HepG2 (cell line): Measurements from ENCODE around the gene HDLBP. TPM values are rescaled to one million over a fixed set of nuclear protein-coding genes. Genes with fewer than 3 reads are reported as not detected.

Source experiments
- AHR ChIP-seq: IDR thresholded peaks from 2 replicates; pipeline ENCODE4 v1.6.1; 2018; ENCODE audit warnings: missing genetic modification reagents, missing compliant biosample characterization
- ARHGAP35 ChIP-seq: sonication (generic); formaldehyde crosslinking; IDR thresholded peaks from 2 replicates; pipeline ENCODE4 v1.9.0; 2022; ENCODE audit warnings: mild to moderate bottlenecking, inconsistent platforms, moderate library complexity, missing genetic modification reagents, borderline replicate concordance
- ATAD3A ChIP-seq: sonication (generic); formaldehyde crosslinking; IDR thresholded peaks from 2 replicates; pipeline ENCODE4 v1.4.0; 2020; ENCODE audit warnings: missing genetic modification reagents
- CBX1 ChIP-seq: IDR thresholded peaks from one replicate; pipeline ENCODE4 v1.6.1; 2016; ENCODE audit warnings: antibody characterized with exemption, low read depth
- CBX2 ChIP-seq, 2 experiments: fragments of 200-600 bp in 1 of 2; sonication (generic); formaldehyde crosslinking in 1 of 2; IDR thresholded peaks; 2 replicates each; pipeline versions ENCODE4 v1.7.0 to v1.8.1; 2018 to 2022; ENCODE audit warnings: low read depth in 2 of 2, low read length in 1 of 2, mild to moderate bottlenecking in 1 of 2, missing genetic modification reagents in 1 of 2
- KLF12 ChIP-seq: sonication (generic); formaldehyde crosslinking; IDR thresholded peaks from 2 replicates; pipeline ENCODE4 v1.4.0; 2020; ENCODE audit warnings: missing genetic modification reagents, borderline replicate concordance
- KLF13 ChIP-seq: sonication (generic); formaldehyde crosslinking; IDR thresholded peaks from 2 replicates; pipeline ENCODE4 v1.4.0; 2020; ENCODE audit warnings: mild to moderate bottlenecking, missing genetic modification reagents
- KLF6 ChIP-seq: IDR thresholded peaks from 2 replicates; pipeline ENCODE4 v1.8.0; 2016; ENCODE audit warnings: missing biosample characterization, missing genetic modification reagents
- NFYC ChIP-seq: IDR thresholded peaks from 2 replicates; pipeline ENCODE4 v1.6.1; 2016; ENCODE audit warnings: missing genetic modification reagents, missing compliant biosample characterization
- PHF5A ChIP-seq: IDR thresholded peaks from one replicate; pipeline ENCODE4 v1.6.1; 2018; ENCODE audit warnings: low read depth, missing genetic modification reagents; ENCODE audit not compliant: unreplicated experiment
- POLR2AphosphoS5 ChIP-seq: IDR thresholded peaks from 2 replicates; pipeline ENCODE4 v1.6.1; 2012; ENCODE audit warnings: low read depth, low read length
- SATB2 ChIP-seq: sonication (generic); formaldehyde crosslinking; IDR thresholded peaks from 2 replicates; pipeline ENCODE4 v1.5.0; 2020; ENCODE audit warnings: missing genetic modification reagents
- TP53 ChIP-seq: sonication (generic); formaldehyde crosslinking; conservative IDR thresholded peaks from 2 replicates; pipeline ENCODE4 v1.4.0; 2020; ENCODE audit warnings: missing genetic modification reagents
- TSC22D2 ChIP-seq: sonication (generic); formaldehyde crosslinking; IDR thresholded peaks from 2 replicates; pipeline ENCODE4 v1.5.1; 2020; ENCODE audit warnings: missing genetic modification reagents, mild to moderate bottlenecking, borderline replicate concordance
- ZNF225 ChIP-seq: sonication (generic); formaldehyde crosslinking; IDR thresholded peaks from 2 replicates; pipeline ENCODE4 v1.4.0; 2020; ENCODE audit warnings: mild to moderate bottlenecking, missing genetic modification reagents
- ZNF543 ChIP-seq: sonication (generic); formaldehyde crosslinking; IDR thresholded peaks from 2 replicates; pipeline ENCODE4 v1.4.0; 2020; ENCODE audit warnings: mild to moderate bottlenecking, missing genetic modification reagents
- ZNF572 ChIP-seq: sonication (generic); formaldehyde crosslinking; IDR thresholded peaks from 2 replicates; pipeline ENCODE4 v1.5.1; 2020; ENCODE audit warnings: mild to moderate bottlenecking, missing genetic modification reagents
- polyA plus RNA-seq, 8 experiments: library from polyadenylated mRNA; depleted of rRNA in 3 of 8; stranded (reverse) in 7 of 8; unstranded in 1 of 8; fragments of >200 nt; fragmentation: Illumina TruSeq in 4 of 8; extraction: Trizol in 4 of 8; gene quantifications; 2 replicates each; pipeline versions ENCODE4 v1.2.1 to v1.2.3, GENCODE V29; 2011 to 2016; ENCODE audit warnings: low read depth in 4 of 8, missing spikeins in 1 of 8, mixed read lengths in 1 of 8; ENCODE audit not compliant: insufficient read depth in 1 of 8
- total RNA-seq, 5 experiments: library from RNA; depleted of rRNA; stranded (reverse); fragments of >200 nt; fragmentation: Illumina TruSeq; extraction: Trizol; gene quantifications; 2 replicates each; pipeline ENCODE4 v1.2.3, GENCODE V29; 2016; ENCODE audit warnings: low read depth in 1 of 5
- TF ChIP-seq, protein P1 (sequence below): sonication (generic); formaldehyde crosslinking; IDR thresholded peaks from 2 replicates; pipeline ENCODE4 v1.5.0; 2020; ENCODE audit warnings: missing genetic modification reagents
- TF ChIP-seq, protein P2 (sequence below): IDR thresholded peaks from 2 replicates; pipeline ENCODE4 v1.6.1; 2012; ENCODE audit warnings: low read depth, low read length, improper control_type of control experiment
- TF ChIP-seq, protein P3 (sequence below): sonication (generic); formaldehyde crosslinking; IDR thresholded peaks from 2 replicates; pipeline ENCODE4 v1.5.1; 2020; ENCODE audit warnings: missing genetic modification reagents, mild to moderate bottlenecking, borderline replicate concordance
- TF ChIP-seq, protein P4 (sequence below): sonication (generic); formaldehyde crosslinking; IDR thresholded peaks from 2 replicates; pipeline ENCODE4 v1.4.0; 2020; ENCODE audit warnings: missing genetic modification reagents

Gene HDLBP
- total and polyA plus RNA-seq, 2 of the 13 experiments (the other 11 are each of a cell fraction or from before 2014, with no cell fraction given) = 464 to 707 TPM

DNA sequence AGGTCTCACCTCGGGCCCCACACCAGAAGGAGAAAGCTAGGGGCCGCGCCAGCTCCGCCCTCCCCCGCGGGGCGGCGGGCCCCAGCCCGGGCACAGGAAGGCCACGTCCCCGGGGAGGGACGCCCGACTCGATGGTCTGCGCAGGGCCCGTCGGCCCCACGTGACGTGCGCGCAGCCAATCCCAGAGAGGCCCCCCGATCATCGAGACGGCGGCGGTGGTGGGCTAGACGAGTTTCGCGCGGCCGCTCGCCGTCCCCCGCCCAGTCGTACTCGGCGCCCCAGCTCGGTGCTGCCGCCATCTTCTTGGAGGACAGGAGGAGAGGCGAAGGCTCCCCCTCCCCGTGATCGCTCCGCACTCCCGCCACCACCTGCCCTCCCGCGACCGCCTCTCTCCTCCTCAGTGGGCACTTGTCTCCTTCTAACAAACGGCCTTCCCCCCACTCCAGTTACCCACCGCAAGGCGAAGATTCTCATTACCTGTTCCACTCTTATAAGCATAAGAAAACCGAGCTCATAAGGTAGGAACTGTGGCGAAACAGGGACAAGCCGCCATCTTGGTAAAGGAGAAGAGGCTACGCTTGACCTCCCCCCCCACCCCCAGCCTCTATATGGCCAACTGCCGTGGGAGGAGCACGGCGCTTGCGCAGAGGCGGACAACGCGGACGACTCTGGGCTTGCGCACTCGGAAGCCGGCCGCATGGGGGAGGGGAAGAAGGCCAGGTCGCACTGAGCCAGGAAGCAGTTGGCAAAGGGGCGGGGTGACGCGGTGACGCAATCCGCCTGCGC is at the start of gene HDLBP (continued):
- TF ChIP-seq NFYC (CRISPR knock-in tag) (peak; percentile 93), ZNF572 (CRISPR knock-in tag) (no peak; the same call in 1 of the 2 replicates), POLR2AphosphoS5 (peak; percentile 89), SATB2 (CRISPR knock-in tag) (no peak), AHR (CRISPR knock-in tag) (peak; percentile 64; the same call in 1 of the 2 replicates), CBX2 (IDR thresholded peaks at IDR 0.05; ENCODE audit: low read depth, low read length) (no peak), CBX2 (CRISPR knock-in tag; IDR thresholded peaks at IDR 0.05; ENCODE audit: low read depth) (no peak; the same call in 1 of the 2 replicates), CBX1 (peak; percentile 49), PHF5A (CRISPR knock-in tag) (peak; percentile 91), TSC22D2 (CRISPR knock-in tag) (no peak), KLF6 (0 out of 2 replicates have a peak, but pooled peaks have one; percentile 40), ZNF225 (CRISPR knock-in tag) (peak; percentile 80), ZNF543 (CRISPR knock-in tag) (peak; percentile 90; the same call in 1 of the 2 replicates), ATAD3A (CRISPR knock-in tag) (no peak), KLF13 (CRISPR knock-in tag) (no peak; the same call in none of the 2 replicates), KLF12 (CRISPR knock-in tag) (peak; percentile 78), TP53 (CRISPR knock-in tag) (no peak), ARHGAP35 (no peak; the same call in 1 of the 2 replicates)
- TF ChIP-seq, protein P1, sequence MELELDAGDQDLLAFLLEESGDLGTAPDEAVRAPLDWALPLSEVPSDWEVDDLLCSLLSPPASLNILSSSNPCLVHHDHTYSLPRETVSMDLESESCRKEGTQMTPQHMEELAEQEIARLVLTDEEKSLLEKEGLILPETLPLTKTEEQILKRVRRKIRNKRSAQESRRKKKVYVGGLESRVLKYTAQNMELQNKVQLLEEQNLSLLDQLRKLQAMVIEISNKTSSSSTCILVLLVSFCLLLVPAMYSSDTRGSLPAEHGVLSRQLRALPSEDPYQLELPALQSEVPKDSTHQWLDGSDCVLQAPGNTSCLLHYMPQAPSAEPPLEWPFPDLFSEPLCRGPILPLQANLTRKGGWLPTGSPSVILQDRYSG (CRISPR knock-in tag) = no peak; the same call in 1 of the 2 replicates
- TF ChIP-seq, protein P2, sequence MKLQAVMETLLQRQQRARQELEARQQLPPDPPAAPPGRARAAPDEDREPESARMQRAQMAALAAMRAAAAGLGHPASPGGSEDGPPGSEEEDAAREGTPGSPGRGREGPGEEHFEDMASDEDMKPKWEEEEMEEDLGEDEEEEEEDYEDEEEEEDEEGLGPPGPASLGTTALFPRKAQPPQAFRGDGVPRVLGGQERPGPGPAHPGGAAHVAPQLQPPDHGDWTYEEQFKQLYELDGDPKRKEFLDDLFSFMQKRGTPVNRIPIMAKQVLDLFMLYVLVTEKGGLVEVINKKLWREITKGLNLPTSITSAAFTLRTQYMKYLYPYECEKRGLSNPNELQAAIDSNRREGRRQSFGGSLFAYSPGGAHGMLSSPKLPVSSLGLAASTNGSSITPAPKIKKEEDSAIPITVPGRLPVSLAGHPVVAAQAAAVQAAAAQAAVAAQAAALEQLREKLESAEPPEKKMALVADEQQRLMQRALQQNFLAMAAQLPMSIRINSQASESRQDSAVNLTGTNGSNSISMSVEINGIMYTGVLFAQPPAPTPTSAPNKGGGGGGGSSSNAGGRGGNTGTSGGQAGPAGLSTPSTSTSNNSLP = 0 out of 2 replicates have a peak, but pooled peaks have one; percentile 8
- TF ChIP-seq, protein P3, sequence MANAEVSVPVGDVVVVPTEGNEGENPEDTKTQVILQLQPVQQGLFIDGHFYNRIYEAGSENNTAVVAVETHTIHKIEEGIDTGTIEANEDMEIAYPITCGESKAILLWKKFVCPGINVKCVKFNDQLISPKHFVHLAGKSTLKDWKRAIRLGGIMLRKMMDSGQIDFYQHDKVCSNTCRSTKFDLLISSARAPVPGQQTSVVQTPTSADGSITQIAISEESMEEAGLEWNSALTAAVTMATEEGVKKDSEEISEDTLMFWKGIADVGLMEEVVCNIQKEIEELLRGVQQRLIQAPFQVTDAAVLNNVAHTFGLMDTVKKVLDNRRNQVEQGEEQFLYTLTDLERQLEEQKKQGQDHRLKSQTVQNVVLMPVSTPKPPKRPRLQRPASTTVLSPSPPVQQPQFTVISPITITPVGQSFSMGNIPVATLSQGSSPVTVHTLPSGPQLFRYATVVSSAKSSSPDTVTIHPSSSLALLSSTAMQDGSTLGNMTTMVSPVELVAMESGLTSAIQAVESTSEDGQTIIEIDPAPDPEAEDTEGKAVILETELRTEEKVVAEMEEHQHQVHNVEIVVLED (CRISPR knock-in tag) = peak; percentile 97
- TF ChIP-seq, protein P4, sequence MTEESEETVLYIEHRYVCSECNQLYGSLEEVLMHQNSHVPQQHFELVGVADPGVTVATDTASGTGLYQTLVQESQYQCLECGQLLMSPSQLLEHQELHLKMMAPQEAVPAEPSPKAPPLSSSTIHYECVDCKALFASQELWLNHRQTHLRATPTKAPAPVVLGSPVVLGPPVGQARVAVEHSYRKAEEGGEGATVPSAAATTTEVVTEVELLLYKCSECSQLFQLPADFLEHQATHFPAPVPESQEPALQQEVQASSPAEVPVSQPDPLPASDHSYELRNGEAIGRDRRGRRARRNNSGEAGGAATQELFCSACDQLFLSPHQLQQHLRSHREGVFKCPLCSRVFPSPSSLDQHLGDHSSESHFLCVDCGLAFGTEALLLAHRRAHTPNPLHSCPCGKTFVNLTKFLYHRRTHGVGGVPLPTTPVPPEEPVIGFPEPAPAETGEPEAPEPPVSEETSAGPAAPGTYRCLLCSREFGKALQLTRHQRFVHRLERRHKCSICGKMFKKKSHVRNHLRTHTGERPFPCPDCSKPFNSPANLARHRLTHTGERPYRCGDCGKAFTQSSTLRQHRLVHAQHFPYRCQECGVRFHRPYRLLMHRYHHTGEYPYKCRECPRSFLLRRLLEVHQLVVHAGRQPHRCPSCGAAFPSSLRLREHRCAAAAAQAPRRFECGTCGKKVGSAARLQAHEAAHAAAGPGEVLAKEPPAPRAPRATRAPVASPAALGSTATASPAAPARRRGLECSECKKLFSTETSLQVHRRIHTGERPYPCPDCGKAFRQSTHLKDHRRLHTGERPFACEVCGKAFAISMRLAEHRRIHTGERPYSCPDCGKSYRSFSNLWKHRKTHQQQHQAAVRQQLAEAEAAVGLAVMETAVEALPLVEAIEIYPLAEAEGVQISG (CRISPR knock-in tag) = peak; percentile 99
